Subcutaneous adipose tissue (tissue), 4 donors: Measurements from ENCODE around the gene SPDYC. TPM values are rescaled to one million over a fixed set of nuclear protein-coding genes. Genes with fewer than 3 reads are reported as not detected.

Source experiments
- CTCF ChIP-seq: fragments of 450-650 bp; IDR thresholded peaks from one replicate; pipeline ENCODE4 v1.5.1; 2016; ENCODE audit warnings: low read depth, mild to moderate bottlenecking, control low read depth, antibody characterized with exemption, moderate library complexity
- total RNA-seq, 4 donors: library from RNA; depleted of rRNA; stranded (reverse); fragments of >200 nt; gene quantifications; one replicate each; pipeline ENCODE4 v1.1.0, GENCODE V29; 2016

SPDYC gene
- total RNA-seq, 4 donors from 2014 or later, result not detected

GRCh38 chr11:65214212-65214845 lies 44.3 kb downstream of the SPDYC start:
- no peak for TF ChIP-seq CTCF

- no peak for TF ChIP-seq CTCF
Measured at GRCh38 chr11:65215441-65216076, 45.5 kb downstream of the SPDYC start.

GRCh38 chr11:65216830-65217229 lies 46.8 kb downstream of the SPDYC start:
- TF ChIP-seq CTCF, result no peak

GRCh38 chr11:65217441-65218423 lies 47.7 kb downstream of the SPDYC start:
- TF ChIP-seq CTCF, result no peak

- no peak for TF ChIP-seq CTCF
Measured at GRCh38 chr11:65218446-65218845, 48.4 kb downstream of the SPDYC start.

GRCh38 chr11:65219930-65220213 lies 49.8 kb downstream of the SPDYC start:
- TF ChIP-seq CTCF, result no peak

GRCh38 chr11:65221026-65221425 lies 51.0 kb downstream of the SPDYC start:
- TF ChIP-seq CTCF, result no peak
